Measurements from ENCODE around the gene FOXK1.

Gene FOXK1

DNA sequence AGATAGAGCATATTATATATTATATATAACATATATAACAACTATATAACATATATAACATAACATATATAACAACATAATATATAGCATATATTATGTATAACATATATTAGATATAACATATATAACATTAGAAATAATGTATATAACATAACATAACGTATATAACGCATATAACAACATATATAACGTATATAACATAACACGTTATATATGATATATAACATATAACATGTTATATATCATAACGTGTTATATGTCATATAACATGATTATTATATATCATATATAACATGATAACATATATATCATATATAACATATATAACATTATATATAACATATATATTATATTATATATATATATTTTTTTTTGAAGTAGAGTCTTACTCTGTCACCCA, 97.0 kb downstream of the FOXK1 start:
- H3K4me3 ChIP-seq (ENCODE audit: low read depth, low read length): no peak overlapping the region
- H3K36me3 ChIP-seq (ENCODE audit: control insufficient read depth, insufficient read depth, low read length): peaks cover 31% of the 10 kb centered on the region
- no peak overlapping the region for H3K9ac ChIP-seq (ENCODE audit: low read depth, low read length)
- H3K9me3 ChIP-seq (ENCODE audit: control insufficient read depth, insufficient read depth, low read length): no peaks in the 10 kb centered on the region
- H3K27me3 ChIP-seq (ENCODE audit: control insufficient read depth, insufficient read depth, low read length): no peaks in the 10 kb centered on the region
- H3K4me1 ChIP-seq (ENCODE audit: control insufficient read depth, insufficient read depth, low read length): peaks cover 5% of the 10 kb centered on the region

DNA sequence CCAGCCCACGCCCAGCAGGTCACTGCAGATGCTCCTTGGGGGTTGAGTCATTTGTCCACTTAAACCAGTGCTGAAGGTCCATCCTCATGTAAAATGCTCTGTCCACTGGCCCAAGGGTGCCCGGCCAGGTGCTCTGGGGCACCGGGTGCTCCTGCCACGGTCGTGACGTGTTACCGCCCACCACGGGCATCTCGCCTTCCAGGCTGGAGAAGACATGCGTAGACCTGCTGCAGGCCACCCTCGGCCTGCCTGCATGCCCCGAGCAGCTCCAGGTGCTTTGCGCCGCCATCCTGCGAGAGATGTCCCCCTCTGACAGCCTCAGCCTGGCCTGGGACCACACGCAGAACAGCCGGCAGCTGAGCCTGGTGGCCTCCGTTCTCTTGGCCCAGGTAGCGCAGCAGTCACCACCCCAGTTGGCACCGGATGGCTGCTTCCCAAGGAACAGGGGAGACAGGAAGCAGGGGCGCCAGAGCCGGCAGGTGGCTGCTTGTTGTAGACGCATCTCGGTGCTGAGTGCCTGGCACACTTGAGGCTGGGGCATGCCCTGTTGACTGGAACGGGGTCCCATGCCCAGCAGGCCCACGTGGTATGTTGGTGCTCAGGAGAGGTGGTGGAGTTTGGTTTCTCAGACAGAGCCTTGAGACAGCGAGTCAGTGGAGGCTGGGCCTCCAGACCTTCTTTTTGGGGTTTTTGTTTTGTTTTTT, 99.4 kb downstream of the FOXK1 start:
- no peaks in the 10 kb centered on the region for H3K9me3 ChIP-seq (ENCODE audit: control insufficient read depth, insufficient read depth, low read length)
- H3K36me3 ChIP-seq (ENCODE audit: control insufficient read depth, insufficient read depth, low read length): peaks cover 45% of the 10 kb centered on the region
- no peaks in the 10 kb centered on the region for H3K4me1 ChIP-seq (ENCODE audit: control insufficient read depth, insufficient read depth, low read length)
- H3K9ac ChIP-seq (ENCODE audit: low read depth, low read length): no peak overlapping the region
- H3K4me3 ChIP-seq (ENCODE audit: low read depth, low read length): no peak overlapping the region
- no peaks in the 10 kb centered on the region for H3K27me3 ChIP-seq (ENCODE audit: control insufficient read depth, insufficient read depth, low read length)

DNA sequence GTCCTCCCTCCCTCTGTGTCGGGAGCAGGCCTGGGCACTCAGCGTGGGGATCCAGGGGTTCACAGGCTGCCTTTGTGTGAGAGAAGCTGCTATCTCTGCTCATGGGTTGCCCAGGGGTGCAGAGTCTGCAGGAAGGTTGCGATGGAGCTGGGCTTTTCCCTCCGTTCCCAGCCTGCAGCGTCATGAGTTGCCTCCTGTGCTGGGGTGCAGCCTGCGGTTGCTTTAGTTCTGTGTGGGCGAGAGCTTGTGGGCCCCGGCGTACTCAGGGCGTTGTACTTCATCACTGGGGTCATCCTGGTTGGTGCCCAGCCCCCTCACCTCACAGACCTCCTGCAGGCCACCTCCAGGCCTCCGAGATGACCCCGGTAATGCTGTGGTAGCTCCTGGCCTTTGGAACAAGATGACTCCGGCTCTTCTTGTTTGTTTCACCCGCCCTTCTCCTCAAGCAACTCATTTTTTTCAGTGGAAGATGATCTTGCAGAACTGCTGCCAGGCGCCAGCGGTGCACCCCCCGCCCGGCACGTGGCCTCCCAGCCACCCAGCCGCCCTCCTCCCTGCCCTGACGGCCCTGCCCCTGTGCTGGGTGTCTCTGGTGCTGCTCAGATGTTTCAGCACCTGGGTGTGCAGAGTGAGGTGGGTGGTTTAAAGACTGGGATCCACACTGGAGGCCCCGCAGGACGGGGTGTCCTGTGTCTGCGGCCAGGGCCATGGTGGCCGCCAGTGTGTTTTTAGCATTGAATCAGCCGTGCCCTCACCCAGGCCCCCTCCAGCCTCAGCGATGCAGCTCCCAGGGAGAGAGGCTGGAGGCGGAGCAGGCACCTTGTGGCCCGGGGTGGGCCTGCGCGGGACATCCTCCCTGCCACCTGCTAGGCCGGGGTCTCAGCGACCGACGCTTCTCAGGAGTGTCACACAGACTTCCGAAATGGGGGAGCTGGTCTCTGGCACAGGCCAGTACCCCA, 100.5 kb downstream of the FOXK1 start:
- peaks cover 47% of the 10 kb centered on the region for H3K36me3 ChIP-seq (ENCODE audit: control insufficient read depth, insufficient read depth, low read length)

DNA sequence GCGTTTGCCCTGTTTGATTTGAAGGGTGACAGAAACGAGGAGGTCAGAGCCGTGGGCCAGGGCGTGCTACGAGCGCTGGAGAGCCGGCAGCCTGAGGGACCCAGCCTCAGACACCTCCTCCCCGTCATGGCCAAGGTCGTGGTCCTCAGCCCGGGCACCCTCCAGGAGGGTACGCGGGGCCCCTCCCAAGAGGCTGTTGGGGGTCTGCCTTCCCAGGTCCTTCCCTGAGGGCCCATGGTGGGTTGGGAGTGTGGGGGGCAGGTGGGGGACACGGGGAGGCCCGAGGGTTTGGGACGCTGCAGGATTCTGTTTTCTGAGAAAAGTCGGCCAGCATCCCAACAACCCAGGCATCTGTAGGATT, 101.2 kb downstream of the FOXK1 start:
- Histone ChIP-seq H3K36me3 (ENCODE audit: control insufficient read depth, insufficient read depth, low read length) (peaks cover 54% of the 10 kb centered on the region), H3K27me3 (ENCODE audit: control insufficient read depth, insufficient read depth, low read length) (no peaks in the 10 kb centered on the region), H3K4me3 (ENCODE audit: low read depth, low read length) (no peak overlapping the region), H3K9ac (ENCODE audit: low read depth, low read length) (no peak overlapping the region), H3K4me1 (ENCODE audit: control insufficient read depth, insufficient read depth, low read length) (no peaks in the 10 kb centered on the region), H3K9me3 (ENCODE audit: control insufficient read depth, insufficient read depth, low read length) (no peaks in the 10 kb centered on the region)

More for the DNA sequence above, 100.5 kb downstream of the FOXK1 start:
- Histone ChIP-seq H3K9me3 (ENCODE audit: control insufficient read depth, insufficient read depth, low read length) (no peaks in the 10 kb centered on the region), H3K27me3 (ENCODE audit: control insufficient read depth, insufficient read depth, low read length) (no peaks in the 10 kb centered on the region), H3K4me1 (ENCODE audit: control insufficient read depth, insufficient read depth, low read length) (no peaks in the 10 kb centered on the region), H3K9ac (ENCODE audit: low read depth, low read length) (no peak overlapping the region), H3K4me3 (ENCODE audit: low read depth, low read length) (no peak overlapping the region)

DNA sequence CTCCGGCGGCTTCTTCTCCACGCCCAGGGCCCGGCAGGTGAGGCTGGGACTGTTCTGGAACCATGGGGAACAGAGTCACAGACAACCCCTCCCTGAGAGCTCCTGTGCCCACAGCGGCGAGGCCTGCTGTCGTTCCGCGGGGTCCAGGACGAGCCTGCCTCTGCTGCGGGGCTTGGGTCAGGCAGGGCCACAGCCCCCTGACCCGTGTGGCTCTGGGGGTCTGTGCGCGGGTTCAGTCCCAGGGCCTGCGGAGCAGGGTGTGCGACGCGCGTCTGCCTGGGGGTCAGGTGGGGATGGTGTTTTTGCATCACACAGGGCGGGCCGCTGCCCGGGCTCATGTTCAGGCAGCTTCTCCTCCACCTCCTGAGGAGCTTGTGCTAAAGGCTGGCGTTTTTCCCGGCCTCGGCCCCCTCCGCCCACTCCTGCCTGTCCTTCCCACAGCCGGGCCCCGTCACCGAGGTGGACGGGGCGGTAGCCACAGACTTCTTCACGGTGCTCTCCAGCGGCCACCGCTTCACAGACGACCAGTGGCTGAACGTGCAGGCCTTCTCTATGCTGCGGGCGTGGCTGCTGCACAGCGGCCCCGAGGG, 101.8 kb downstream of the FOXK1 start:
- Histone ChIP-seq H3K4me3 (ENCODE audit: low read depth, low read length) (no peak overlapping the region), H3K9ac (ENCODE audit: low read depth, low read length) (no peak overlapping the region), H3K36me3 (ENCODE audit: control insufficient read depth, insufficient read depth, low read length) (peaks cover 59% of the 10 kb centered on the region), H3K27me3 (ENCODE audit: control insufficient read depth, insufficient read depth, low read length) (no peaks in the 10 kb centered on the region), H3K4me1 (ENCODE audit: control insufficient read depth, insufficient read depth, low read length) (no peaks in the 10 kb centered on the region), H3K9me3 (ENCODE audit: control insufficient read depth, insufficient read depth, low read length) (no peaks in the 10 kb centered on the region)

DNA sequence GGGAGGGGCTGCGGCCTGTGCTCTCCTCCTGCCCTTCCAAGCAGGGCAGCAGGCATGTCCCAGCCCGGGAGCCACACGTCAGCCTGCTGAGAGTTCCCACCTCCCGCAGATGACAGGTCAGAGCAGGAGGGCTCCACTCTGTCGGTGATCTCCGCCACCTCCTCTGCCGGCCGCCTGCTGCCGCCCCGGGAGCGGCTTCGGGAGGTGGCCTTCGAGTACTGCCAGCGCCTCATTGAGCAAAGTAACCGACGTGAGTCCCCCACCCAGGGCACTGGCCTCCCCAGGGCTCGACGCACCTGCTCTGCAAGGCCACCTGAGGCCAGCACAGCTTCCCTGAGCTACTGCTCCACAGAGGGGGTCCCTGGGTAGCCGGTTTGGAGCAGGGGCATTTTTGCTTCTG, 102.7 kb downstream of the FOXK1 start:
- Histone ChIP-seq H3K4me1 (ENCODE audit: control insufficient read depth, insufficient read depth, low read length) (no peaks in the 10 kb centered on the region), H3K27me3 (ENCODE audit: control insufficient read depth, insufficient read depth, low read length) (no peaks in the 10 kb centered on the region), H3K9ac (ENCODE audit: low read depth, low read length) (no peak overlapping the region), H3K9me3 (ENCODE audit: control insufficient read depth, insufficient read depth, low read length) (no peaks in the 10 kb centered on the region), H3K4me3 (ENCODE audit: low read depth, low read length) (no peak overlapping the region), H3K36me3 (ENCODE audit: control insufficient read depth, insufficient read depth, low read length) (peaks cover 67% of the 10 kb centered on the region)

DNA sequence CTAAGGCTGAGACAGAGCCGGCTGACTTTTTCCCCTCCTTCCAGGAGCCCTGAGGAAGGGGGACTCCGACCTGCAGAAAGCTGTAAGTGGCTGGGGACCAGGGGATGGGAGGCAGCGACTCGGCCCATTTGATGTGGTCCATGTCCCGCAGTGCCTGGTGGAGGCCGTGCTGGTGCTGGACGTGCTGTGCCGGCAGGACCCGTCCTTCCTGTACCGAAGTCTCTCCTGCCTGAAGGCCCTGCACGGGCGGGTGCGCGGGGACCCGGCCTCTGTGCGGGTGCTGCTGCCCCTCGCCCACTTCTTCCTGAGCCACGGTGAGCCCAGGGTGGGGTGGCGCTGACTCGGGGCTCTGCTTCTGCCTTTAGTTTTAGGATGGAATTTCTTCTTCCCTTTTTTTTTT, 103.3 kb downstream of the FOXK1 start:
- no peak overlapping the region for H3K4me3 ChIP-seq (ENCODE audit: low read depth, low read length)
- H3K9ac ChIP-seq (ENCODE audit: low read depth, low read length): no peak overlapping the region
- no peaks in the 10 kb centered on the region for H3K27me3 ChIP-seq (ENCODE audit: control insufficient read depth, insufficient read depth, low read length)
- H3K9me3 ChIP-seq (ENCODE audit: control insufficient read depth, insufficient read depth, low read length): no peaks in the 10 kb centered on the region
- peaks cover 67% of the 10 kb centered on the region for H3K36me3 ChIP-seq (ENCODE audit: control insufficient read depth, insufficient read depth, low read length)
- H3K4me1 ChIP-seq (ENCODE audit: control insufficient read depth, insufficient read depth, low read length): no peaks in the 10 kb centered on the region

DNA sequence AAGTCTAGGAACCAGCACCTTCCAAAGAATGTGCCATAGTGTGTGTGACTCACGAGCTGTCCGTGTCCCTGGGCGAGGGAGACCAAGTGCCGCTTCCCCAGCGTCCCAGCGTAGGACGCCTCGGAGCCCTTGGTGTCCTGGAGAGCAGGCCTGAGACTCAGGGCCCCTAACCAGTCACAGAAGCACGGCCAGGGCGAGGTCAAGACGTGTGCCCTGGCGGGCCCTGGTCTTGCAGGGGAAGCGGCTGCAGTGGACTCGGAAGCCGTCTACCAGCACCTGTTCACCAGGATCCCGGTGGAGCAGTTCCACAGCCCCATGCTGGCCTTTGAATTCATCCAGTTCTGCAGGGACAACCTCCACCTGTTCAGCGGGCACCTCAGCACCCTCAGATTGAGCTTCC, 103.9 kb downstream of the FOXK1 start:
- Histone ChIP-seq H3K9ac (ENCODE audit: low read depth, low read length) (no peak overlapping the region), H3K4me1 (ENCODE audit: control insufficient read depth, insufficient read depth, low read length) (no peaks in the 10 kb centered on the region), H3K4me3 (ENCODE audit: low read depth, low read length) (no peak overlapping the region), H3K9me3 (ENCODE audit: control insufficient read depth, insufficient read depth, low read length) (no peaks in the 10 kb centered on the region), H3K27me3 (ENCODE audit: control insufficient read depth, insufficient read depth, low read length) (no peaks in the 10 kb centered on the region), H3K36me3 (ENCODE audit: control insufficient read depth, insufficient read depth, low read length) (peaks cover 69% of the 10 kb centered on the region)

DNA sequence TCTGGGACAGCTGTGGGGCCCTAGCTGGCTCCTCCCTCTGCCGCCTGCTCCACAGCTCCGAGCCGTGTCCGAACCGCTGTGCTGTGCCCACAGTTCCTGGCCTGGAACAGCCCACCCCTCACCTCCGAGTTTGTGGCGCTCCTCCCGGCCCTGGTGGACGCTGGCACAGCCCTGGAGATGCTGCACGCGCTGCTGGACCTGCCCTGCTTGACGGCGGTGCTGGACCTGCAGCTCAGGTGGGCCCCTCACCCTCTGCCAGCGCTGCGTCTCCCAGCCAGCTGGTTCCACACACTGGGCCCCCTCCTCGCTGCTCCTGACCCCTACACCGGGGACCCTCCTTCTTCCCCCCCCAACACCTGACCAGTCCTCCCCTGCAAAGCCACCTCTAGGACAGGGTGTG, 105.4 kb downstream of the FOXK1 start:
- no peaks in the 10 kb centered on the region for H3K9me3 ChIP-seq (ENCODE audit: control insufficient read depth, insufficient read depth, low read length)
- H3K36me3 ChIP-seq (ENCODE audit: control insufficient read depth, insufficient read depth, low read length): peaks cover 59% of the 10 kb centered on the region
- H3K9ac ChIP-seq (ENCODE audit: low read depth, low read length): no peak overlapping the region
- no peaks in the 10 kb centered on the region for H3K27me3 ChIP-seq (ENCODE audit: control insufficient read depth, insufficient read depth, low read length)
- no peak overlapping the region for H3K4me3 ChIP-seq (ENCODE audit: low read depth, low read length)
- no peaks in the 10 kb centered on the region for H3K4me1 ChIP-seq (ENCODE audit: control insufficient read depth, insufficient read depth, low read length)

DNA sequence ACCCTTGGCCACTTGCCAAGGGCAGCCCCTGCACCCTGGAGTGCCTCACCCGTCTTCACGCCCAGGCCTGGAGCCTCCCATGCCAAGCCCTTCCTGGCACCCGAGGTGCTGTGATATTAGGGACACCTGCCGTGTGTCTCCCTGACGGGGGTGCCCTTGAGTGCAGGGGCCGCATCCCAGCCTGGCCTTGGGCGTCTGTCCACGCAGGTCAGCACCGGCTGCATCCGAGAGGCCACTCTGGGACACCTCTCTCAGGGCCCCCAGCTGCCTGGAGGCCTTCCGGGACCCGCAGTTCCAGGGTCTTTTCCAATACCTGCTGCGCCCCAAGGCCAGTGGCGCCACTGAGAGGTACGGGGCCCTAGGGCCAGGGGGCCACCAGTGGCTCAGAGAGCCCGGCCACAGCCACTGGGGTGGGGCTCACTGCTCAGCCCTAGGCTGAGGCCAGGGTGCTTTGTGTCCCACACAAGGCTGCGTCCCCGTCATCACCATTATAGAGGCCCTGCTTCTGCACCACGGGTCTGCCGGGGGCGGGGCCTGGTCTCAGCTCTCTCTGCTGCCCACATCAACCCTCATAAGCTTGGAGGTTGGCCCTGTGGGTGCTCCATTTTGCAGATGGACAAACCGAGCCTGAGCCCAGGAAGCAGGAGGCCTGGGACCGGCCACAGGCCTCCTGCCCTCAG, 106.0 kb downstream of the FOXK1 start:
- no peaks in the 10 kb centered on the region for H3K27me3 ChIP-seq (ENCODE audit: control insufficient read depth, insufficient read depth, low read length)
- H3K4me3 ChIP-seq (ENCODE audit: low read depth, low read length): no peak overlapping the region
- H3K36me3 ChIP-seq (ENCODE audit: control insufficient read depth, insufficient read depth, low read length): peaks cover 58% of the 10 kb centered on the region
- no peak overlapping the region for H3K9ac ChIP-seq (ENCODE audit: low read depth, low read length)
- H3K9me3 ChIP-seq (ENCODE audit: control insufficient read depth, insufficient read depth, low read length): no peaks in the 10 kb centered on the region
- no peaks in the 10 kb centered on the region for H3K4me1 ChIP-seq (ENCODE audit: control insufficient read depth, insufficient read depth, low read length)

DNA sequence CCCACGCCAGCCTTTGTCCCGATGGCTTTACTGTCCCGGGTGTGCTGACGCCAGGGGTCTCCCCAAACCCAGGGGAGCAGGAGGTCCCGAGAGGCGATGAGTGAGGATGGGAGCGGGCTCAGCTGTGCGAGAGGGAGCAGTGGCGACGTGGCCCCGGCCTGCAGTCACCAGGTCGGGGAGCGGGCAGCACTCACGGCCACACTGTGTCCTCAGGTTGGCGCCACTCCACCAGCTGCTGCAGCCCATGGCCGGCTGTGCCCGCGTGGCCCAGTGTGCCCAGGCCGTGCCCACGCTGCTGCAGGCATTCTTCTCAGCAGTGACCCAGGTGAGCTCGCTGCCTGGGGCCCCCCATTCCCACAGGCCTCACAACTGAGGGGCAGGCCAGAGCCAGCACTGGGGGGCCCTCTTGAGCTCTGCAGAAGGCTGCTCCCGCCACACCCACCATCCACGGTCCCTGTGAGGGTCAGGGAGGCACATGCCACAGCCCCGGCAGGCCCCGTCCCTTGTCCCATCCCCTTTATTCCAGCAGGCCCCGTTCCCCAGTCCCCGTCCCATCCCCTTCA, 106.6 kb downstream of the FOXK1 start:
- Histone ChIP-seq H3K9ac (ENCODE audit: low read depth, low read length) (no peak overlapping the region), H3K36me3 (ENCODE audit: control insufficient read depth, insufficient read depth, low read length) (peaks cover 55% of the 10 kb centered on the region), H3K4me1 (ENCODE audit: control insufficient read depth, insufficient read depth, low read length) (no peaks in the 10 kb centered on the region), H3K9me3 (ENCODE audit: control insufficient read depth, insufficient read depth, low read length) (no peaks in the 10 kb centered on the region), H3K27me3 (ENCODE audit: control insufficient read depth, insufficient read depth, low read length) (no peaks in the 10 kb centered on the region), H3K4me3 (ENCODE audit: low read depth, low read length) (no peak overlapping the region)

Measured in iPS-15b (cell line).